Transverse colon (tissue), 1 donor: Measurements from ENCODE around the gene KRTAP10-6.

Experiments used
- EP300 ChIP-seq: sonication (generic); formaldehyde crosslinking; IDR thresholded peaks from one replicate; pipeline ENCODE4 v1.6.1; 2017; ENCODE audit warnings: antibody characterized with exemption, low read depth
- POLR2A ChIP-seq: fragments of 450-650 bp; IDR thresholded peaks from one replicate; pipeline ENCODE4 v1.6.1; 2016; ENCODE audit warnings: antibody characterized with exemption, mild to moderate bottlenecking, moderate library complexity

- TF ChIP-seq POLR2A = no peak
- TF ChIP-seq EP300 = no peak
These were observed 23.4 kb downstream of the KRTAP10-6 start for GRCh38 chr21:44568667-44569556.
